AG09309 (cell line): Measurements from ENCODE around the gene DSTN.

Experiments
- DNase-seq: peaks from one replicate; pipeline ENCODE4 v3.0.0-alpha.2; 2010; ENCODE audit warnings: low read depth
- H3K4me3 ChIP-seq: 2 replicates; pipeline ENCODE4 v1.5.1; 2011; ENCODE audit warnings: mild to moderate bottlenecking, low read depth, low read length, moderate library complexity; ENCODE audit not compliant: control insufficient read depth
- TF ChIP-seq, protein P1 (sequence below): IDR thresholded peaks from 2 replicates; pipeline ENCODE4 v1.5.1; 2011; ENCODE audit warnings: mild to moderate bottlenecking, low read depth, low read length, inconsistent platforms; ENCODE audit not compliant: insufficient read depth, control insufficient read depth; ENCODE audit errors: missing control alignments

DSTN gene

GRCh38 chr20:17651129-17651759 is 81.4 kb downstream of the DSTN start:
- TF ChIP-seq, protein P1, sequence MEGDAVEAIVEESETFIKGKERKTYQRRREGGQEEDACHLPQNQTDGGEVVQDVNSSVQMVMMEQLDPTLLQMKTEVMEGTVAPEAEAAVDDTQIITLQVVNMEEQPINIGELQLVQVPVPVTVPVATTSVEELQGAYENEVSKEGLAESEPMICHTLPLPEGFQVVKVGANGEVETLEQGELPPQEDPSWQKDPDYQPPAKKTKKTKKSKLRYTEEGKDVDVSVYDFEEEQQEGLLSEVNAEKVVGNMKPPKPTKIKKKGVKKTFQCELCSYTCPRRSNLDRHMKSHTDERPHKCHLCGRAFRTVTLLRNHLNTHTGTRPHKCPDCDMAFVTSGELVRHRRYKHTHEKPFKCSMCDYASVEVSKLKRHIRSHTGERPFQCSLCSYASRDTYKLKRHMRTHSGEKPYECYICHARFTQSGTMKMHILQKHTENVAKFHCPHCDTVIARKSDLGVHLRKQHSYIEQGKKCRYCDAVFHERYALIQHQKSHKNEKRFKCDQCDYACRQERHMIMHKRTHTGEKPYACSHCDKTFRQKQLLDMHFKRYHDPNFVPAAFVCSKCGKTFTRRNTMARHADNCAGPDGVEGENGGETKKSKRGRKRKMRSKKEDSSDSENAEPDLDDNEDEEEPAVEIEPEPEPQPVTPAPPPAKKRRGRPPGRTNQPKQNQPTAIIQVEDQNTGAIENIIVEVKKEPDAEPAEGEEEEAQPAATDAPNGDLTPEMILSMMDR = no peak
- H3K4me3 ChIP-seq = no peak overlapping the region
- DNase-seq = no peak

DNA sequence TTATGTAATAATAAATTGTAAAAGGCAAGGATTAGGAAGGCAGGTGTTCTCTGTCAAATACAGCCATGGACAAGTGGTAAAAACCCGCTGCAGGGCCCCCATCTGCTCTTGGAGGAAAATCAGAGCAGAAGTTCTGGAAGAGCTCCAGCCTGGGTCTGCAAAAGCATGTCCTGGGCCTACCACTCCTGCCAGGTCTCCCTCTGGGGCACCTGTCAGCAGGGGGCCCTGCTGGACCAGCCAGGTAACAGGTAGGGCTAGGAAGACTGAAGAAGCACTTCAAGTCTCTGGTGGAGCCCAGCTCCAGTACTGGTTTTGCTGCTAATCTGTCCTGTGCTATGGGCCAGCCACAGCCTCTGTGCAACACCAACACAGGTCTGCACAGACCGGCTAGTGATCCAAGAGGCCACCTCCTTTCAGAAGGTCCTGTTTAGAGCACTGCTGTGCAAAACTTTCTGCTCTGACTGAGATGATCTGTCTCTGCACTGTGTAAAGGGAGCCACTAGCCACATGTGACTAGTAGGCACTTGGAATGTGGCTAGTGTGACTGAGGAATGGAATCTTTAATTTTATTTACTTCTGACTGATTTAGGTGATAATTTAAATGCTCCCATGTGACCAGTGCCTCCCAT is 82.0 kb downstream of the DSTN start:
- DNase-seq = no peak
- H3K4me3 ChIP-seq = no peak overlapping the region
- TF ChIP-seq, protein P1 = no peak

DNA sequence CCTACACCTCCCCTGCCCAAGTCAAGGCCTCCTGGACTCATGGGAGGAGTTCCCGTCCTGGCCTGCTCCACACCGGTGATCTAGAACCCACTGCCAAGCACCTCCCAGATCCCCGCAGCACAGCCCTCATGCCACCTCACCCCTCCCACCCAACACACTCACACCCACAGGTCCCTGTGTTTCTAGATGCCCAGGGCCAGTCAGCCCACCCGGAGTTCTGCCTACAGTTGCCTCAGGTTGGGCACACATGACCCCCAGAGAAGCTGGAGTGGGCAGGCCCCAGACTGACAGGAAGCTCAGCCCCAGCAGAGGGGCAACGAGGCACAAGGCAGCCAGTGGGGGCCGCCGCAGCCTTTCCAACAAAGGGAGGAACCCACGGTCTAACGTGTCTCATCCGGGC is 82.5 kb downstream of the DSTN start:
- TF ChIP-seq, protein P1 = no peak
- DNase-seq = no peak

GRCh38 chr20:17653835-17654648 is 84.2 kb downstream of the DSTN start:
- no peak overlapping the region for H3K4me3 ChIP-seq
- no peak for DNase-seq
- TF ChIP-seq, protein P1 = no peak

More for the DNA sequence above, 82.5 kb downstream of the DSTN start:
- no peak overlapping the region for H3K4me3 ChIP-seq

DNA sequence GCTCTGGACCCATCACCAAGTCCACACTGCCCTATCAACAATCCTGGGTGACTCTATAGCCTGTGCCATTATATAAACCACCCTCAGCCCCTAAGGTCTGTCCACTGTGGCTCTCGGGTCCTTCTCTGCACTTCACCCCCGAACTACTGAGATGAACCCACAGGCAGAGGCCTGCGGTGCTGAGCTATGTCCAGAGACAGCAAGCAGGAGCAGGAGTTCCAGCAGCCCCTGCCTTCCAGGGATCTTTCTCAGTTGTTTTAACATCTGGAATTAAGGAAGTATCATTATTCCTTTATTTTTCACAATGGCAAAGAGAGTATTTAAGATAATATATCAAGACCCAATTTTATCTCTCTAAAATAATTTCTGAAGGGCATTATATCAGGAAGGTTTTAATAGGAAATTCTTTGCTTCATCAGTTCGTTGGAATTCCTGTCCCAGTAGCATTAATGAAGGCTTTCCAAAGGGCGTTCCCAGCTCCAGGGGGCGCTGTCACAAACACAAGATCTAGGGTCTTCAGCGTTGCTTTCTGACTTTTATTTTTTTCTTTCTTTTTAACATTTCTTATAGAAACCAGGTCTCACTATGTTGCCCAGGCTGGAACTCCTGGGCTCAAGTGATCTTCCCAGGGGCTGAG is 84.9 kb downstream of the DSTN start:
- no peak overlapping the region for H3K4me3 ChIP-seq
- no peak for DNase-seq
- TF ChIP-seq, protein P1 = peak; percentile 71

GRCh38 chr20:17655286-17655651 is 85.4 kb downstream of the DSTN start:
- TF ChIP-seq, protein P1 = no peak
- no peak for DNase-seq

More at GRCh38 chr20:17655286-17655651, 85.4 kb downstream of the DSTN start:
- no peak overlapping the region for H3K4me3 ChIP-seq
